ENCODE measurements around the gene ANLN. TPM values are rescaled to one million over a fixed set of nuclear protein-coding genes. Genes with fewer than 3 reads are reported as not detected.

Gene ANLN
- total and polyA plus RNA-seq, 9 of the 15 experiments (the other 6 are each of a cell fraction or from before 2014, with no cell fraction given) = 18.1 to 66.2 (median 38.7) TPM

- TF ChIP-seq, protein P1, sequence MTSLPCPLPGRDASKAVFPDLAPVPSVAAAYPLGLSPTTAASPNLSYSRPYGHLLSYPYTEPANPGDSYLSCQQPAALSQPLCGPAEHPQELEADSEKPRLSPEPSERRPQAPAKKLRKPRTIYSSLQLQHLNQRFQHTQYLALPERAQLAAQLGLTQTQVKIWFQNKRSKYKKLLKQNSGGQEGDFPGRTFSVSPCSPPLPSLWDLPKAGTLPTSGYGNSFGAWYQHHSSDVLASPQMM (CRISPR knock-in tag; IDR thresholded peaks at IDR 0.05) = no peak
- TF ChIP-seq ZSCAN29 (IDR thresholded peaks at IDR 0.05) (no peak), BCOR (IDR thresholded peaks at IDR 0.05) (no peak), ZNF282 (CRISPR knock-in tag; IDR thresholded peaks at IDR 0.05) (no peak), TCF15 (CRISPR knock-in tag; IDR thresholded peaks at IDR 0.05) (no peak), CGGBP1 (CRISPR knock-in tag; IDR thresholded peaks at IDR 0.05) (peak; percentile 59; the same call in 1 of the 2 replicates), TAF7 (tag; IDR thresholded peaks at IDR 0.05) (peak; percentile 52), POLR2G (IDR thresholded peaks at IDR 0.05; ENCODE audit: low read depth, low read length) (peak; percentile 94), MCM5 (IDR thresholded peaks at IDR 0.05; ENCODE audit: low read depth) (no peak), ZNF253 (CRISPR knock-in tag; conservative IDR thresholded peaks at IDR 0.05) (no peak), PTTG1 (tag; IDR thresholded peaks at IDR 0.05; ENCODE audit: low read depth) (no peak), POU5F1 (IDR thresholded peaks at IDR 0.05; ENCODE audit: borderline replicate concordance, low read depth, low read length, partially characterized antibody) (no peak), ZNF124 (CRISPR knock-in tag; IDR thresholded peaks at IDR 0.05) (no peak), TRIM25 (IDR thresholded peaks at IDR 0.05; ENCODE audit: borderline replicate concordance) (no peak), KDM2B (CRISPR knock-in tag; IDR thresholded peaks at IDR 0.05) (0 out of 2 replicates have a peak, but pooled peaks have one; percentile 40), ZNF134 (CRISPR knock-in tag; conservative IDR thresholded peaks at IDR 0.05) (no peak), TAF1 (IDR thresholded peaks at IDR 0.05; ENCODE audit: control insufficient read depth, extremely low read depth, insufficient read depth, low read length, severe bottlenecking) (peak; percentile 86), ZNF589 (CRISPR knock-in tag; IDR thresholded peaks at IDR 0.05; ENCODE audit: low read depth) (peak; percentile 83), JUNB (CRISPR knock-in tag; conservative IDR thresholded peaks at IDR 0.05) (no peak), SP2 (IDR thresholded peaks at IDR 0.05; ENCODE audit: extremely low read depth, low read depth, low read length, poor library complexity, severe bottlenecking) (peak; percentile 24)
- TF ChIP-seq, protein P2, sequence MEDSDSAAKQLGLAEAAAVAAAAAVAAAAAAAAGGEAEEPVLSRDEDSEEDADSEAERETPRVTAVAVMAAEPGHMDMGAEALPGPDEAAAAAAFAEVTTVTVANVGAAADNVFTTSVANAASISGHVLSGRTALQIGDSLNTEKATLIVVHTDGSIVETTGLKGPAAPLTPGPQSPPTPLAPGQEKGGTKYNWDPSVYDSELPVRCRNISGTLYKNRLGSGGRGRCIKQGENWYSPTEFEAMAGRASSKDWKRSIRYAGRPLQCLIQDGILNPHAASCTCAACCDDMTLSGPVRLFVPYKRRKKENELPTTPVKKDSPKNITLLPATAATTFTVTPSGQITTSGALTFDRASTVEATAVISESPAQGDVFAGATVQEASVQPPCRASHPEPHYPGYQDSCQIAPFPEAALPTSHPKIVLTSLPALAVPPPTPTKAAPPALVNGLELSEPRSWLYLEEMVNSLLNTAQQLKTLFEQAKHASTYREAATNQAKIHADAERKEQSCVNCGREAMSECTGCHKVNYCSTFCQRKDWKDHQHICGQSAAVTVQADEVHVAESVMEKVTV (CRISPR knock-in tag; IDR thresholded peaks at IDR 0.05) = no peak
- TF ChIP-seq, protein P3, sequence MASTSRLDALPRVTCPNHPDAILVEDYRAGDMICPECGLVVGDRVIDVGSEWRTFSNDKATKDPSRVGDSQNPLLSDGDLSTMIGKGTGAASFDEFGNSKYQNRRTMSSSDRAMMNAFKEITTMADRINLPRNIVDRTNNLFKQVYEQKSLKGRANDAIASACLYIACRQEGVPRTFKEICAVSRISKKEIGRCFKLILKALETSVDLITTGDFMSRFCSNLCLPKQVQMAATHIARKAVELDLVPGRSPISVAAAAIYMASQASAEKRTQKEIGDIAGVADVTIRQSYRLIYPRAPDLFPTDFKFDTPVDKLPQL (IDR thresholded peaks at IDR 0.05; ENCODE audit: extremely low read depth, insufficient read length) = peak; percentile 23
These were observed at the start of gene ANLN (continued) for GRCh38 chr7:36389371-36390198.
